OCI-LY3 (cell line): Measurements from ENCODE around the gene CACNB4.

ENCODE experiments used
- H2AFZ ChIP-seq: fragments of 200-600, 300-600 bp; shearing (Covaris generic); 2 replicates; pipeline ENCODE4 v1.6.0; 2014; ENCODE audit warnings: antibody characterized with exemption, low read depth, low read length
- H3K27ac ChIP-seq: fragments of 200-600, 300-600 bp; sonication (generic); 2 replicates; pipeline ENCODE4 v1.5.1; 2014; ENCODE audit warnings: mild to moderate bottlenecking, low read length, moderate library complexity, mixed read lengths
- H3K27me3 ChIP-seq: fragments of 200-600, 300-600 bp; sonication (generic); 2 replicates; pipeline ENCODE4 v1.6.1; 2014; ENCODE audit warnings: low read depth, low read length, mixed read lengths
- H3K36me3 ChIP-seq: fragments of 200-600, 300-600 bp; sonication (generic); replicated peaks from 2 replicates; pipeline ENCODE3; 2014; ENCODE audit warnings: low read depth, low read length, mixed read lengths
- H3K4me1 ChIP-seq: fragments of 300-600, 200-600 bp; sonication (generic); 2 replicates; pipeline ENCODE4 v1.6.1; 2014; ENCODE audit warnings: low read length, mixed read lengths
- H3K4me2 ChIP-seq: fragments of 200-600, 300-600 bp; sonication (generic); 2 replicates; pipeline ENCODE4 v1.6.1; 2014; ENCODE audit warnings: low read length, mixed read lengths
- H3K4me3 ChIP-seq: fragments of 300-600, 200-600 bp; sonication (generic); 2 replicates; pipeline ENCODE4 v1.5.1; 2014; ENCODE audit warnings: antibody characterized with exemption, mild to moderate bottlenecking, low read length, moderate library complexity
- H3K79me2 ChIP-seq: fragments of 300-600, 200-600 bp; shearing (Covaris generic); 2 replicates; pipeline ENCODE4 v1.6.1; 2014; ENCODE audit warnings: mild to moderate bottlenecking, low read length, mixed read lengths
- H3K9ac ChIP-seq: fragments of 300-600, 200-600 bp; shearing (Covaris generic); 2 replicates; pipeline ENCODE4 v1.6.0; 2014; ENCODE audit warnings: mild to moderate bottlenecking, low read length, moderate library complexity
- H3K9me3 ChIP-seq: fragments of 200-600, 300-600 bp; shearing (Covaris generic); 2 replicates; pipeline ENCODE4 v1.6.1; 2014; ENCODE audit warnings: low read length, mixed read lengths; ENCODE audit not compliant: insufficient read depth
- H4K20me1 ChIP-seq: fragments of 200-600, 300-600 bp; sonication (generic); 2 replicates; pipeline ENCODE4 v1.6.1; 2016; ENCODE audit warnings: low read length, mixed read lengths; ENCODE audit not compliant: insufficient read depth
- CTCF ChIP-seq: fragments of 200-600, 300-600 bp; sonication (generic); IDR thresholded peaks from 2 replicates; pipeline ENCODE4 v1.5.1; 2014; ENCODE audit warnings: antibody characterized with exemption, low read length, low read depth
- EZH2phosphoT487 ChIP-seq: fragments of 200-600 bp; shearing (Covaris generic); IDR thresholded peaks from 2 replicates; pipeline ENCODE4 v1.6.1; 2018; ENCODE audit warnings: antibody characterized with exemption, mixed run types, low read depth

The CACNB4 gene

GRCh38 chr2:151984424-151985083 is 114.3 kb downstream of the CACNB4 start:
- Histone ChIP-seq H3K4me3 (no peak overlapping the region), H2AFZ (no peak overlapping the region), H3K4me1 (no peaks in the 10 kb centered on the region), H3K27ac (no peak overlapping the region), H3K4me2 (no peak overlapping the region), H4K20me1 (no peaks in the 10 kb centered on the region), H3K27me3 (peaks cover 6% of the 10 kb centered on the region), H3K9ac (no peak overlapping the region), H3K36me3 (no peaks in the 10 kb centered on the region), H3K9me3 (no peaks in the 10 kb centered on the region), H3K79me2 (no peaks in the 10 kb centered on the region)
- TF ChIP-seq CTCF (no peak), EZH2phosphoT487 (no peak)

GRCh38 chr2:151983221-151983620 is 115.6 kb downstream of the CACNB4 start:
- no peak overlapping the region for H3K27ac ChIP-seq
- H3K9me3 ChIP-seq = no peaks in the 10 kb centered on the region
- no peak overlapping the region for H3K4me2 ChIP-seq
- no peak for TF ChIP-seq CTCF
- TF ChIP-seq EZH2phosphoT487 = no peak
- H3K9ac ChIP-seq = no peak overlapping the region
- H3K36me3 ChIP-seq = no peaks in the 10 kb centered on the region
- H2AFZ ChIP-seq = no peak overlapping the region
- peaks cover 6% of the 10 kb centered on the region for H3K27me3 ChIP-seq
- H3K4me3 ChIP-seq = no peak overlapping the region
- no peaks in the 10 kb centered on the region for H3K79me2 ChIP-seq
- no peaks in the 10 kb centered on the region for H4K20me1 ChIP-seq
- H3K4me1 ChIP-seq = no peaks in the 10 kb centered on the region

GRCh38 chr2:151981886-151982285 is 117.0 kb downstream of the CACNB4 start:
- no peak overlapping the region for H3K4me3 ChIP-seq
- no peak overlapping the region for H2AFZ ChIP-seq
- TF ChIP-seq EZH2phosphoT487 (no peak), CTCF (no peak)
- H3K79me2 ChIP-seq = no peaks in the 10 kb centered on the region
- no peak overlapping the region for H3K4me2 ChIP-seq
- no peak overlapping the region for H3K27ac ChIP-seq
- H3K4me1 ChIP-seq = no peaks in the 10 kb centered on the region
- peaks cover 6% of the 10 kb centered on the region for H3K27me3 ChIP-seq
- H3K9ac ChIP-seq = no peak overlapping the region
- no peaks in the 10 kb centered on the region for H4K20me1 ChIP-seq
- no peaks in the 10 kb centered on the region for H3K36me3 ChIP-seq
- no peaks in the 10 kb centered on the region for H3K9me3 ChIP-seq

- Histone ChIP-seq H3K79me2 (no peaks in the 10 kb centered on the region), H3K4me1 (no peaks in the 10 kb centered on the region), H3K4me3 (no peak overlapping the region), H3K27ac (no peak overlapping the region), H2AFZ (no peak overlapping the region), H3K9me3 (no peaks in the 10 kb centered on the region), H3K27me3 (peaks cover 6% of the 10 kb centered on the region), H3K9ac (no peak overlapping the region), H3K36me3 (no peaks in the 10 kb centered on the region), H3K4me2 (no peak overlapping the region), H4K20me1 (no peaks in the 10 kb centered on the region)
- TF ChIP-seq CTCF (no peak), EZH2phosphoT487 (no peak)
Measured at GRCh38 chr2:151979694-151980093, 119.2 kb downstream of the CACNB4 start.
